GM19099 (cell line): ENCODE results near the gene MKS1.

Experiments
- POLR2A ChIP-seq: IDR thresholded peaks from 3 replicates; pipeline ENCODE4 v1.6.1; 2011; ENCODE audit warnings: low read depth; ENCODE audit not compliant: insufficient read length; ENCODE audit errors: extremely low read depth

The MKS1 gene

DNA sequence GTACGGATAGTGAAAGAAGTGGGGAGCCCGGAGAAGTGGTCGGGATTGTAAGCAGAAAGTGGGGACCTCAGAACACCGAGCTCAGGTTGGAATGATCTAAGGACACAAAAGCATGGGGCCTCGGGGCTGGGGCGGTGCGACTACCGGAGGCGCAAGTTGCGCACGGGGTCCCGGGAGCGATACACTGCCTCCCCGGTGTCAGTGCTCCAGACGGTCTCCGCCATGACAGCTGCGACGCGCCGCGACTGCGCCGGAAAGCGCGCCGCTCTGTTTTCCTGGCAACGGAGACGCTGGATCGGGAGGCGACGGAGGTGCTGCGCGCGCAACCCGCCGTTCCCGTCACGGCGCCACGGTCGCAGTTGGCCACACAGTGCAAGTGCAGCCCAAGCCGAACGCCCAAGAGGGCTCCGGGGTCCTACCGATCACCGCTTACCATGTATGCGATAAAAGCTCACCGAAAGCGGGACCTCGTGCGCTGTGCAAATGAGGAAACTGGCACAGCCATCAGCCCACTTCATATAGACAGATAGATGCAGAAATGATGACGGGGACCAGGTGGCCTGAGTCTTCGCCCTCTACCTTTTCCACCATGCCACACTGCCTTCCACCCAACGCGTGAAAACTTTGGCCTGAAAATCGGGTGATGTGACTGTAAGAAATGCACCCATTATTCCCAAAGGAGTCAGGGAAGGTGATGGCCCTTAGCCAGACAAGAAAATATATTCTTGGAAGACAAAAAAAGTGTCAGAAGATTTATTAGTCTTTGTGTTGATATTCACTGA lies at the start of gene MKS1:
MKS1 (minus strand) TSS at position 249 of the 782 bp plus-strand sequence; CDS start at position 224, 25 bp downstream.
- TF ChIP-seq POLR2A = peak; percentile 90

DNA sequence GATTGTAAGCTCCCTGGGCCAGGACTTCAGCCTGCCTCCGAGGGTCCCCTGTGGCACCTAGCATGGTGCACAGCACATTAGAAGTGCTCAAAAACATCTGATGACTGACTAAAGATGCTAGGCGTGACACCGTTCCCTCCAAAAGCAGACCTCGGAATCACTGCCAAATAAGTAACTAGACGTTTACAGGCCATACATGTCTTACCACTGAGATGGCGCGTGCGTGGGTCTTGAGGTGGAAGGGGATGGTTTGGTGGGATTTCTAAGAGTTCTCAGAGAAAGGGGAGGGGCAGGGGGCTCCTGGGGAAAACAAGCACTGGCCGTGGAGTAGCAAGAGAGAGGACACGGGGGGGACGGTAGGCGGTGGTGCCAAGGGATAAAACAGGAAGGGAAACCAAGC lies 49.3 kb upstream of the MKS1 start:
- TF ChIP-seq POLR2A = no peak

DNA sequence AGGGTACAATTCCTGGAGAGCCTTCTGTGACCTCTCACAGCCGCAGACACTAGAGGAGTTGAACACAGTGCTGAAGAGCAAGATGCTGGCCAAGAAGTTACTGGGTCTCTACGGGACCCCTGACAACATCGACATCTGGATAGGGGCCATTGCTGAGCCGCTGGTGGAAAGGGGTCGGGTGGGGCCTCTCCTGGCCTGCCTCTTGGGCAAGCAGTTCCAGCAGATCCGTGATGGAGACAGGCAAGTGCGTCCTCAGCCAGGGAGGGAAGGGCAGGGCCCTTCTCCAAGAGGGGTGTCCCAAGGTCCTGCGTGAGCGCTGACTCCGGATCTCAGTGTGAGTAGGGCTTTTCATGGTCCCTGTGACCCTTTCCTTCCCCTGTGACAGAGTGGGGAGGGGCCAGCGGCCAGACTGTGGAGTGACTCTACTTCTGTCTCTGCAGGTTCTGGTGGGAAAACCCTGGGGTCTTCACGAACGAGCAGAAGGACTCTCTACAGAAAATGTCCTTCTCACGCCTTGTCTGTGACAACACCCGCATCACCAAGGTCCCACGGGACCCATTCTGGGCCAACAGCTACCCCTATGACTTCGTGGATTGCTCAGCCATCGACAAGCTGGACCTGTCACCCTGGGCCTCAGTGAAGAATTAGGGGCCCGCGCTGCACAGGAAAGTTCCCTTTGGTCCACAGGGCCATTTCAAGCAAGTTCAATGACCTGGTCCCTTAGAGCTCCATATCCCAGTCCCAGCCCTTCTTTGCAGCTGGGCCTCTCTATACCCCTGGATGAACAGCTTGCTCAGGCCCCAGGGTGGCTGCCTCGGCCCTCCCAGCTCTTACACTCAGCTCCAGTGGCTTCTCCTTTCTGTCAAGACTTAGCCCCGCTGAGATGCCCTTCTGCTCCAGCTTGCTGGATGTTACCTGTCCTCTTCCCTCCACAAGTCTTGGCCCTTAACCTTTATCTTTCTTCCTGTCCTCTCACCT lies 48.6 kb upstream of the MKS1 start:
- TF ChIP-seq POLR2A = no peak

DNA sequence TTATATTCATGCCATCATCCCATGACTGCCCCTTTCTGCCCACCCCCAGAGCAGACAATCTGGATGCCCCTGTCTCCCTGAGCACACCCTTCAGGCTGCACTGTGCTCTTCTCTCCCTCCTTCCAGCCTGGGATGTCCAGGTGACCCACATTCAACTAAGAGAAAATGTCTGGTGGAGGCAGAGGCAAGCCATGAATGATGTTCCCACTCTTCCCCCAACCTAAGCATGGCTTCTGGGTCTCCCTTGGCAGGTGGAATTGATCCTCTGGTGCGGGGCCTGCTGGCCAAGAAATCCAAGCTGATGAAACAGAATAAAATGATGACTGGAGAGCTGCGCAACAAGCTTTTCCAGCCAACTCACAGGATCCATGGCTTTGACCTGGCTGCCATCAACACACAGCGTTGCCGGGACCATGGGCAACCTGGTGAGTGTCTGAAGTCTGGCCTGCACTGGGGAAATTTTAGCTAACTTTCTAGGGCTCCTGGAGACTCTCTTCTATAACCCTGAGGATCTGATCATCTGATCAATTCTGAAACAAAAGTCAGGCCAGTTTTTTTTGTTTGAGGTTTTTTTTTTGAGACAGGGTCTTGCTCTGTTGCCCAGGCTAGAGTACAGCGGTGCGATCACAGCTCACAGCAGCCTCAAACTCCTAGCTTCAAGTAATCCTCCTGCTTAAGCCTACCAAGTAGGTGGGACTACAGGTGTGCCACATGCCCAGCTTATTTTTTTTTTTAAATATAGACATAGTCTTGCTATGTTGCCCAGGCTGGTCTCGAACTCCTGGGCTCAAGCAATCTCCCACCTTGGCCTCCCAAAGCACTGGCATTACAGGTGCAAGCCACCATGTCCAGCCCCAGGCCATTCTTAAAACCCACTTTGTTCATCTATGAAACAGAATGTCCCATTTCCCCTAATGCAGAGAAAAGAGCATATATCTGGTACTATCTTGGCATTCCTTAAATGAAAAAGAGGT lies 47.1 kb upstream of the MKS1 start:
- TF ChIP-seq POLR2A = no peak

DNA sequence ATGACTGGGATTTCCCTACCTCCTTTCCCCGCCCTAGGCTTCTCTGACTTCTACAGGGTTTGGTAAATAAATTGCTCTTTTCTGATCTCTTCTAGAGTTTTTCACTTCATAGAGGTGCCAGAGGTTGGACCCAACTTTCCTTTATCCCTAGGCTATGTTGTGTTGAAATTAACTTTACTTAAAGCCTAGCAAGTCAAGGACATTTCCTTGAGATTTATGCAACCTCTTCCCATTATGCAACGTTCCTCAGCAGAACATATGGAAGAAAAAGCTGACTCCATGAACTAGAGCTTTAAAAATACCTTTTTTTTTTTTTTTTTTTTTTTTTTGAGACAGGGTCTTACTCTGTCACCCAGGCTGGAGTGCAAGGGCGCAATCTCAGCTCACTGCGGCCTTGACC lies 46.2 kb upstream of the MKS1 start:
- no peak for TF ChIP-seq POLR2A

DNA sequence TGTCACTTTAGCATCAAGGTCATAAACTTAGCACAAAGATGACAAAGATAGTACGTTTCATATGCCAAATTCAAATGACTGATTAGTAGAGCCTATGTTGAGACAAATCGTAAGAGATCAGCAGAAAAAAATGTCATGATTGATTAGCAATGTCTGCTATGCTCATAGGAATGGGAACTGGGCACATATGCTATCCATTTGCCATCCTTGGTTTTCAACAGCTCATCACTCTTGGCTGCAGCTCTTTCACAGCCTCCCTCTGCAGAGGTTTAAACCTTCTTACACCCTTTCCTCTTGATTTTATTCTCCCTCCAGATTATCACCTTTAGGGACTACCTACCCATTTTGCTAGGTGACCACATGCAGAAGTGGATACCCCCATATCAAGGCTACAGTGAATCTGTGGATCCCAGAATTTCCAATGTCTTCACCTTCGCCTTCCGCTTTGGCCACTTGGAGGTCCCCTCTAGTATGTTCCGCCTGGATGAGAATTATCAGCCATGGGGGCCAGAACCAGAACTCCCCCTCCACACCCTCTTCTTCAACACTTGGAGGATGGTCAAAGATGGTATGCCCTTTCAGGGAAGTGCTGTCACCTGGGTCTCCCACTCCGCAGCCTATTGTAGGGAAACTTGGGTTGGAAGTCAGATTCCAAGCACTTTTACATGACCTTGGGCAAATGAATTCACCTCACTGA lies 45.5 kb upstream of the MKS1 start:
- TF ChIP-seq POLR2A = no peak

DNA sequence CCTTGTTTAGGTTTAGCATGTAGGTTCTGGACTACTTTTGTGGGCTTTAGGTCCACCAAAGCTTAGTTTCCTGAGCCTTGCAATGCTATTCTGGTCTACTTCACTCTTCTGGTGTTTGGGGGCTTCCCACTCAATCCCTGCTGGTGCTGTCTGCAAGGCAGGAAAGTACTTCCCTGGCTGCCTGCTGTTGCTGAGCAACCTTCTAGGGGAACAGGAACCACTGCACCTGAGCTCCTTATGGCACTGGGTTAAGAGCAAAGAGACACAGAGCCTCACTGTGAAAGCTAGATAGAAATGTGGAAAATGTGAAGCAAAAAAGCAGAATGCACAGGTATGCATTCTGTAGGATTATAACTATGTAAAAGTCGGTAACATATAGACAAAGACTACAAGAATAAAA lies 44.7 kb upstream of the MKS1 start:
- no peak for TF ChIP-seq POLR2A

DNA sequence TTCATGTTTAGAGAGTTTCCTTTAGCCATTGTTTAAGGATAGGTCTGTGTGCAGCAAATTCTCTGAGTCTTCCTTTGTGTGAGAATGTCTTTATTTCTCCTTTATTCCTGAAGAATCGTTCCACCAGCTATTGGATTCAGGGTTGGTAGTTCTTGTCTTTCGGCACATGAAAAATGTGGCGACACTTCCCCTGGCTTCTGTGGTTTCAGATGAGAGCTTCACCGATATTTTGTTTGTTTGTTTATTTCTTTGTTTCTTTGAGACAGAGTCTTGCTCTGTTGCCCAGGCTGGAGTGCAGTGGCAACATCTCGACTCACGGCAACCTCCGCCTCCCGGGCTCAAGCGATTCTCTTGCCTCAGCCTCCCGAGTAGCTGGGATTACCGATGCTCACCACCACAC lies 43.1 kb upstream of the MKS1 start:
- TF ChIP-seq POLR2A = no peak

DNA sequence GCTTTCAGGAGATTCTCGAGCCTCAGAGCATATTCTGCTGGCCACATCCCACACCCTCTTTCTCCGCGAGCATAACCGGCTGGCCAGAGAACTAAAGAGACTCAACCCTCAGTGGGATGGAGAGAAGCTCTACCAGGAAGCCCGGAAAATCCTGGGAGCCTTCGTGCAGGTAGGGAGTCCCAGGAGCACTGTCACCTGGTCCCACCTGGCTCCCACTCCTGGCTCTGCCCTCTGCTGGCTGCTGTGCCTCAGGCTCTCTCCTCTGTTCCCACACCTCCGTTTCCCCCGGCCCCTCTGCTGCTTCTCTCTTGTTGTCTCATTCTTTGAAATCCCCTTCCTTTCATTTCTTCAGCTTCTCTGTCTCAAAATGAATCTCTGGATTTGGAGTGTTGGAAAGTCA lies 35.7 kb upstream of the MKS1 start:
- TF ChIP-seq POLR2A = no peak

DNA sequence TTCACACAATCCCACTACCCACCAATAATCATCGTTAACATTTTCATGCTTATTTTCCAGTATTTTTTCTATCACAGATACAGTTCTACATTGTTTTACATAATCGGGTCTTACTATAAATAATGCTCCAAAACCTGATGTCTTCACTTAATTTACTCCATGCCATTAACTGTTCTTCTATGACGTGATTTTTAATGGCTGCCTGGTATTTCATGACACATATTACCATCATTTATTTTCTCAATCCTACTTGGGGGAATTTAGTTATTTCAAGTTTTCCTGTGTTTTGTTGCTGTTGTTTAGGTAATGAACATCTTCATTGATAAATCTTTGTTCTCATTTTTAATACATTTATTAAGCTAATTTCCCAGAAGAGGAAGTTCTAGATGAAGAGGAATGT lies 34.0 kb upstream of the MKS1 start:
- TF ChIP-seq POLR2A = no peak

DNA sequence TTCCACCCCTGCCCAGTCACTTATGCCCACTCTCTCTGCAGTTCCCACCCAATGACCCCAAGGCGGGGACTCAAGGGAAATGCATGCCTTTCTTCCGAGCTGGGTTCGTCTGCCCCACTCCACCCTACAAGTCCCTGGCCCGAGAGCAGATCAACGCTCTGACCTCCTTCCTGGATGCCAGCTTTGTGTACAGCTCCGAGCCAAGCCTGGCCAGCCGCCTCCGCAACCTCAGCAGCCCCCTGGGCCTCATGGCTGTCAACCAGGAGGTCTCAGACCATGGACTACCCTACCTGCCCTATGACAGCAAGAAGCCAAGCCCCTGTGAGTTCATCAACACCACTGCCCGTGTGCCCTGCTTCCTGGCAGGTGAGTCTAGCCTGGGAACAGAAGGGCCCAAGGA lies 33.1 kb upstream of the MKS1 start:
- TF ChIP-seq POLR2A = no peak

DNA sequence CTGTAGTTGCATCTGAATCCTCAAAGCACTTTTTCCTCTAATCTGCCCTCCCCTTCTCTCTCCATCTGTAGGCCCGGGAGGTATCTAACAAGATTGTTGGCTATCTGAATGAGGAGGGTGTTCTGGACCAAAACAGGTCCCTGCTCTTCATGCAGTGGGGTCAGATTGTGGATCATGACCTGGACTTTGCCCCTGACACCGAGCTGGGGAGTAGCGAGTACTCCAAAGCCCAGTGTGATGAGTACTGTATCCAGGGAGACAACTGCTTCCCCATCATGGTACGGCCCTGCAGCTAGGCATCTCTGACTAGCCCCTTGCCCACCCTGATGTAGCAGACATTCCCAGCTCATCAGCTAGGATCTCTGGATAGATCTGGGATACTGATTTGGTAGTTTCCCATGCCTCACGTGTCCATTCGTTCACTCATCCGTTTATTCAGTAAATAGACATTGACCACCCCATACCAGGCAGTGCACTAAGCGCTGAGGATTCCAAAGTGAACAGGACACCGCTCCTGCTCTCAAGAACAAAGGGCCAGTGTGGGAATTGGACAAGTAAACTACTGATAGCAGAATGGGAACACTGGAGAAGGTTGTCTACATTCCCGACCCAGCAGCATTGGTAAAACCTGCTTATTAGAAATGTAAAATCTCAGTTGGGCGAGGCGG lies 31.4 kb upstream of the MKS1 start:
- no peak for TF ChIP-seq POLR2A

DNA sequence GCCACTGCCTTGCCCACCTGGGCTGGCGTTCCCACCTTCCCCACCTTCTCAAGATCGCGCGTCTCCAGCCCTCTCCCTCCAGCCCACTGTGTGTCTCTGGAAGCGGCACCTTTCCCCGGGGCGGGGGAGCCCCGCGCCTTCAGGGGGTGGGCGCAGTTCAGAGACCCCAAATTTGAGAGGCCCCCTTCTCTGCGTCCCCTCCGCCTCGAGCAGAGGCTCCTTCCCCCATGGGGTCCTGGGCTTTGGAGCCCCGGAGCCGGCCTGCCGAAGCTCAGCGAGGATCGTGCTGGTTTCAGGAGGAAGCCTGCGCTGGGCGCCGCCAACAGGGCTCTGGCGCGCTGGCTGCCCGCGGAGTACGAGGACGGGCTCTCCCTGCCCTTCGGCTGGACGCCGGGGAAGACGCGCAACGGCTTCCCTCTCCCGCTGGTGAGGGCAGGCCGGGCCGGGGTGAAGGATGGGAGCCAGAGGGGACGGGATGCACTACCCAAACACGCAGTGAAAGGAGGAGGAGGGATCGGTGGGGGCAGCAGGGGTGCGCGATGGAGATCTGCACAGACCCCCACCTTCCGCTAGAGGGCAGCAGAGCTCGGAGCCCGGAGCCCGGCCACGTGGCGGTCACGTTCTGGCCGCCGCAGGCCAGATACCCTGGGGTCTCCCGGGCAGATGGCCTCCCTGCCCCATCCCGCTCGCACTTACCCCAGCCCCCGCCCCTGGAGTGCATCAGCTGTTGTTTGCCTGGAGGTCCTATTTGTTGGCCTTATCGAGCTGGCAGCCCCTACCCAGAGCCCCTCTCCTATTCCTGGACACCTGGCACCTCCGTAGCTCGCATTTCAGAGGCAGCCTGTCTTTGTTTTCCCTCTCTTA lies 30.4 kb upstream of the MKS1 start:
- TF ChIP-seq POLR2A = no peak
